ENCODE measurements around the gene SMYD3. TPM values are rescaled to one million over a fixed set of nuclear protein-coding genes. Genes with fewer than 3 reads are reported as not detected.
"Not testable (repeated sequence)": the region's sequence is repeated elsewhere in the genome, so short reads cannot be mapped to it uniquely, and the experiment has no call there.

SMYD3 gene
- total RNA-seq, 1 donor from 2014 or later, result 22.3 TPM

GRCh38 chr1:245718123-245718522 lies 789.0 kb downstream of the SMYD3 start:
- DNase-seq (ENCODE audit: extremely low spot score in 2 of 2), result no peak
- intact Hi-C loops (cut with DNase I), result no loop called here
- TF ChIP-seq POLR2AphosphoS5 (IDR thresholded peaks at IDR 0.05; ENCODE audit: insufficient read depth in 1 of 2, low read depth in 1 of 2) (no peak), CTCF (IDR thresholded peaks at IDR 0.05) (no peak), POLR2A (IDR thresholded peaks at IDR 0.05) (no peak)
- Histone ChIP-seq H3K4me3 (no peak overlapping the region), H3K27me3 (no peaks in the 10 kb centered on the region), H3K27ac (no peak overlapping the region), H3K36me3 (no peaks in the 10 kb centered on the region), H3K4me1 (peaks cover 13% of the 10 kb centered on the region), H3K9me3 (no peaks in the 10 kb centered on the region)

GRCh38 chr1:245717611-245718010 lies 789.5 kb downstream of the SMYD3 start:
- H3K4me3 ChIP-seq, result no peak overlapping the region
- H3K4me1 ChIP-seq, result peaks cover 13% of the 10 kb centered on the region
- no peak overlapping the region for H3K27ac ChIP-seq
- no peaks in the 10 kb centered on the region for H3K27me3 ChIP-seq
- TF ChIP-seq POLR2A (IDR thresholded peaks at IDR 0.05) (no peak), POLR2AphosphoS5 (IDR thresholded peaks at IDR 0.05; ENCODE audit: insufficient read depth in 1 of 2, low read depth in 1 of 2) (no peak), CTCF (IDR thresholded peaks at IDR 0.05) (no peak)
- no peaks in the 10 kb centered on the region for H3K36me3 ChIP-seq
- no peak for DNase-seq (ENCODE audit: extremely low spot score in 2 of 2)
- no peaks in the 10 kb centered on the region for H3K9me3 ChIP-seq
- intact Hi-C loops (cut with DNase I), result no loop called here

- Histone ChIP-seq H3K27ac (no peak overlapping the region), H3K27me3 (no peaks in the 10 kb centered on the region), H3K9me3 (no peaks in the 10 kb centered on the region), H3K36me3 (no peaks in the 10 kb centered on the region), H3K4me3 (no peak overlapping the region), H3K4me1 (peaks cover 13% of the 10 kb centered on the region)
- intact Hi-C loops (cut with DNase I), result no loop called here
- DNase-seq (ENCODE audit: extremely low spot score in 2 of 2), result no peak
- no peak for TF ChIP-seq POLR2A (IDR thresholded peaks at IDR 0.05)
- TF ChIP-seq POLR2AphosphoS5 (IDR thresholded peaks at IDR 0.05; ENCODE audit: insufficient read depth in 1 of 2, low read depth in 1 of 2), result no peak
- TF ChIP-seq CTCF (IDR thresholded peaks at IDR 0.05), result no peak
Observed at GRCh38 chr1:245716561-245716960, 790.5 kb downstream of the SMYD3 start.

- intact Hi-C loops (cut with DNase I), result no loop called here
- no peaks in the 10 kb centered on the region for H3K9me3 ChIP-seq
- no peaks in the 10 kb centered on the region for H3K27me3 ChIP-seq
- H3K27ac ChIP-seq, result no peak overlapping the region
- no peak for TF ChIP-seq CTCF (IDR thresholded peaks at IDR 0.05)
- TF ChIP-seq POLR2AphosphoS5 (IDR thresholded peaks at IDR 0.05; ENCODE audit: insufficient read depth in 1 of 2, low read depth in 1 of 2), result no peak
- no peak for TF ChIP-seq POLR2A (IDR thresholded peaks at IDR 0.05)
- DNase-seq (ENCODE audit: extremely low spot score in 2 of 2), result no peak
- H3K36me3 ChIP-seq, result no peaks in the 10 kb centered on the region
- H3K4me1 ChIP-seq, result peaks cover 13% of the 10 kb centered on the region
- no peak overlapping the region for H3K4me3 ChIP-seq
Observed at GRCh38 chr1:245715970-245716369, 791.1 kb downstream of the SMYD3 start.

- H3K4me3 ChIP-seq, result no peak overlapping the region
- no peaks in the 10 kb centered on the region for H3K36me3 ChIP-seq
- no peak overlapping the region for H3K27ac ChIP-seq
- no peaks in the 10 kb centered on the region for H3K27me3 ChIP-seq
- intact Hi-C loops (cut with DNase I), result no loop called here
- H3K4me1 ChIP-seq, result peaks cover 13% of the 10 kb centered on the region
- H3K9me3 ChIP-seq, result no peaks in the 10 kb centered on the region
- TF ChIP-seq POLR2A (IDR thresholded peaks at IDR 0.05), result no peak
- no peak for TF ChIP-seq POLR2AphosphoS5 (IDR thresholded peaks at IDR 0.05; ENCODE audit: insufficient read depth in 1 of 2, low read depth in 1 of 2)
- TF ChIP-seq CTCF (IDR thresholded peaks at IDR 0.05), result no peak
- no peak for DNase-seq (ENCODE audit: extremely low spot score in 2 of 2)
Observed at GRCh38 chr1:245715291-245715701, 791.8 kb downstream of the SMYD3 start.

GRCh38 chr1:245714027-245714426 lies 793.1 kb downstream of the SMYD3 start:
- H3K27ac ChIP-seq; intact Hi-C loops (cut with DNase I); H3K4me3 ChIP-seq; H3K27me3 ChIP-seq; H3K9me3 ChIP-seq; H3K36me3 ChIP-seq; DNase-seq (ENCODE audit: extremely low spot score in 2 of 2): not testable (repeated sequence)
- H3K4me1 ChIP-seq, result peaks cover 13% of the 10 kb centered on the region
